NCI-H2107 treated with DMSO at 0.1 percent for 48 hours (cell line): Measurements from ENCODE around the gene SPSB1.

ENCODE experiments used
- DNase-seq: peaks from one replicate; lab custom pipeline; 2025; ENCODE audit not compliant: unreplicated experiment; lab: John Stamatoyannopoulos, UW

Gene SPSB1

GRCh38 chr1:9278585-9279153 lies 14.0 kb upstream of the SPSB1 start:
- DNase-seq = no peak

- DNase-seq = no peak
Measured at GRCh38 chr1:9279172-9279840, 13.4 kb upstream of the SPSB1 start.

GRCh38 chr1:9280015-9280860 lies 12.5 kb upstream of the SPSB1 start:
- no peak for DNase-seq

- no peak for DNase-seq
Measured at GRCh38 chr1:9281071-9281827, 11.4 kb upstream of the SPSB1 start.

- DNase-seq = no peak
Measured at GRCh38 chr1:9281908-9282695, 10.6 kb upstream of the SPSB1 start.

GRCh38 chr1:9282696-9282955 lies 10.1 kb upstream of the SPSB1 start:
- no peak for DNase-seq

- DNase-seq = no peak
Measured at GRCh38 chr1:9284061-9284460, 8.6 kb upstream of the SPSB1 start.

GRCh38 chr1:9286556-9286955 lies 6.1 kb upstream of the SPSB1 start:
- no peak for DNase-seq

GRCh38 chr1:9289090-9289534 lies 3.6 kb upstream of the SPSB1 start:
- no peak for DNase-seq

GRCh38 chr1:9289711-9290485 lies 2.8 kb upstream of the SPSB1 start:
- DNase-seq = no peak

GRCh38 chr1:9291914-9292360 lies 757 bp upstream of the SPSB1 start:
- DNase-seq = no peak

- no peak for DNase-seq
Measured at GRCh38 chr1:9293241-9293532, 493 bp downstream of the SPSB1 start.

- no peak for DNase-seq
Measured at GRCh38 chr1:9293533-9294404, 1.1 kb downstream of the SPSB1 start.

- DNase-seq = no peak
Measured at GRCh38 chr1:9294405-9294773, 1.7 kb downstream of the SPSB1 start.

- no peak for DNase-seq
Measured at GRCh38 chr1:9294910-9295636, 2.4 kb downstream of the SPSB1 start.

- DNase-seq = no peak
Measured at GRCh38 chr1:9295884-9296283, 3.2 kb downstream of the SPSB1 start.

GRCh38 chr1:9296850-9297249 lies 4.2 kb downstream of the SPSB1 start:
- no peak for DNase-seq

- DNase-seq = no peak
Measured at GRCh38 chr1:9297831-9298230, 5.1 kb downstream of the SPSB1 start.

GRCh38 chr1:9298282-9298681 lies 5.6 kb downstream of the SPSB1 start:
- DNase-seq = no peak
